ENCODE results near the gene MBP. TPM values are rescaled to one million over a fixed set of nuclear protein-coding genes. Genes with fewer than 3 reads are reported as not detected.
A peak's percentile ranks its signal among the peaks of the same experiment; 100 is the strongest.

The MBP gene
- total and polyA plus RNA-seq, 2 of the 4 experiments (the other 2 are of a cell fraction): 0.72 to 0.90 TPM

- ChIA-PET POLR2A (ENCODE audit: unreplicated experiment) (no interaction called here), CTCF (no interaction called here)
- no peak overlapping the region for H3K4ac ChIP-seq (ENCODE audit: low read depth, low read length)
- no peaks in the 10 kb centered on the region for H3K36me3 ChIP-seq (ENCODE audit: control insufficient read depth, insufficient read depth, low read length)
- in situ Hi-C loops (cut with MboI; ENCODE audit: low sequenced_read_pairs): no loop called here
- H4K91ac ChIP-seq (ENCODE audit: insufficient read depth, low read depth, low read length): no peak overlapping the region
- no peak overlapping the region for H2AK9ac ChIP-seq (replicated peaks; ENCODE audit: low read depth, low read length, poor library complexity)
- peaks cover 7% of the 10 kb centered on the region; the same call in 1 of the 2 replicates for H3K9me3 ChIP-seq (ENCODE audit: control insufficient read depth, insufficient read depth, low read length)
- H2BK5ac ChIP-seq (ENCODE audit: low read depth, low read length, poor library complexity, severe bottlenecking): no peak overlapping the region
- no peak overlapping the region for H2BK15ac ChIP-seq (ENCODE audit: low read depth, low read length)
- H3K23ac ChIP-seq (ENCODE audit: low read depth, low read length): no peak overlapping the region
- DNase-seq (peak; percentile 52), ATAC-seq (ENCODE audit: low read depth) (peak; percentile 17; the same call in 1 of the 2 replicates)
- no peak overlapping the region for H2AK5ac ChIP-seq (ENCODE audit: low read depth, low read length)
- H3K4me1 ChIP-seq (ENCODE audit: control insufficient read depth, insufficient read depth, low read length): no peaks in the 10 kb centered on the region; the same call in 1 of the 2 replicates
- no peaks in the 10 kb centered on the region for H3K9me1 ChIP-seq (ENCODE audit: insufficient read depth, low read length)
- BruUV-seq (replicated peaks): no TSS peak
- intact Hi-C loops (cut with micrococcal nuclease): no loop called here
- no peaks in the 10 kb centered on the region; the same call in 1 of the 2 replicates for H3K27me3 ChIP-seq (ENCODE audit: control insufficient read depth, insufficient read depth, low read length)
- H3K56ac ChIP-seq (ENCODE audit: extremely low read depth, insufficient read depth, low read length): no peak overlapping the region
- H3K9ac ChIP-seq (ENCODE audit: low read depth, low read length): no peak overlapping the region
- H3K18ac ChIP-seq (ENCODE audit: low read depth, low read length): no peak overlapping the region
- H2BK20ac ChIP-seq (ENCODE audit: low read depth, low read length): no peak overlapping the region
- H2BK120ac ChIP-seq (ENCODE audit: low read depth, low read length): 0 out of 2 replicates have a peak overlapping the region, but pooled peaks have one; percentile 19
- H3K4me2 ChIP-seq (ENCODE audit: low read depth, low read length): no peak overlapping the region
- no peak overlapping the region for H3K4me3 ChIP-seq (ENCODE audit: insufficient read depth, low read depth, low read length)
- peak overlapping the region; percentile 71 for H2AFZ ChIP-seq (replicated peaks; ENCODE audit: low read length, poor library complexity)
- dilution Hi-C loops (cut with HindIII; ENCODE audit: low sequenced_read_pairs, unreplicated experiment): no loop called here
- H4K5ac ChIP-seq (ENCODE audit: low read depth, low read length): no peak overlapping the region
- no peak overlapping the region for H3K27ac ChIP-seq (ENCODE audit: insufficient read depth, low read length)
- no peak overlapping the region for H4K8ac ChIP-seq (ENCODE audit: low read depth in 2 of 2, low read length in 2 of 2)
- no peaks in the 10 kb centered on the region for H3K79me1 ChIP-seq (ENCODE audit: low read depth in 1 of 2, low read length in 2 of 2)
- H3K14ac ChIP-seq (replicated peaks; ENCODE audit: low read depth, low read length): no peak overlapping the region; the same call in 1 of the 2 replicates
- H4K20me1 ChIP-seq (ENCODE audit: insufficient read depth, low read length): no peaks in the 10 kb centered on the region
- WGBS, 2 experiments (ENCODE audit: extremely low coverage in 2 of 2, insufficient read length in 1 of 2): no CpG with 5 or more reads among the region's 3 CpGs
- TF ChIP-seq RFX5 (IDR thresholded peaks at IDR 0.05; ENCODE audit: low read depth, low read length) (no peak), POLR2A (IDR thresholded peaks at IDR 0.05; ENCODE audit: low read depth, low read length) (no peak), NFE2L2 (IDR thresholded peaks at IDR 0.05; ENCODE audit: low read depth, low read length) (no peak), ELK1 (IDR thresholded peaks at IDR 0.05; ENCODE audit: borderline replicate concordance, low read depth, low read length) (no peak), BHLHE40 (IDR thresholded peaks at IDR 0.05; ENCODE audit: low read depth, low read length) (no peak)
Observed at GRCh38 chr18:77147418-77147852, 14.9 kb upstream of the MBP start.

Data from IMR-90 (cell line).